ENCODE measurements around the gene DNAH14.
A peak's percentile ranks its signal among the peaks of the same experiment; 100 is the strongest.
"Not testable (repeated sequence)": the region's sequence is repeated elsewhere in the genome, so short reads cannot be mapped to it uniquely, and the experiment has no call there.

Gene DNAH14

GRCh38 chr1:225159793-225160192, 230.3 kb downstream of the DNAH14 start:
- no peak for FAIRE-seq

GRCh38 chr1:225177409-225177808, 247.9 kb downstream of the DNAH14 start:
- not testable (repeated sequence) for FAIRE-seq

GRCh38 chr1:225179686-225180085, 250.2 kb downstream of the DNAH14 start:
- no peak for FAIRE-seq

GRCh38 chr1:225182716-225183115, 253.2 kb downstream of the DNAH14 start:
- no peak for FAIRE-seq

GRCh38 chr1:225191199-225191753, 261.8 kb downstream of the DNAH14 start:
- FAIRE-seq: no peak

- no peak for FAIRE-seq
Observed at GRCh38 chr1:225201447-225201846, 272.0 kb downstream of the DNAH14 start.

GRCh38 chr1:225207791-225208190, 278.3 kb downstream of the DNAH14 start:
- FAIRE-seq: no peak

- no peak for FAIRE-seq
Observed at GRCh38 chr1:225209153-225209552, 279.7 kb downstream of the DNAH14 start.

GRCh38 chr1:225210180-225210579, 280.7 kb downstream of the DNAH14 start:
- FAIRE-seq: not testable (repeated sequence)

GRCh38 chr1:225211694-225212442, 282.4 kb downstream of the DNAH14 start:
- not testable (repeated sequence) for FAIRE-seq

- FAIRE-seq: no peak
Observed at GRCh38 chr1:225224287-225224686, 294.8 kb downstream of the DNAH14 start.

GRCh38 chr1:225225681-225226080, 296.2 kb downstream of the DNAH14 start:
- no peak for FAIRE-seq

- FAIRE-seq: no peak
Observed at GRCh38 chr1:225228871-225229303, 299.4 kb downstream of the DNAH14 start.

- FAIRE-seq: not testable (repeated sequence)
Observed at GRCh38 chr1:225229429-225229828, 300.0 kb downstream of the DNAH14 start.

- FAIRE-seq: no peak
Observed at GRCh38 chr1:225230483-225230882, 301.0 kb downstream of the DNAH14 start.

GRCh38 chr1:225232930-225233329, 303.5 kb downstream of the DNAH14 start:
- FAIRE-seq: not testable (repeated sequence)

GRCh38 chr1:225242611-225243010, 313.1 kb downstream of the DNAH14 start:
- FAIRE-seq: no peak

GRCh38 chr1:225250432-225250831, 321.0 kb downstream of the DNAH14 start:
- no peak for FAIRE-seq

- FAIRE-seq: no peak
Observed at GRCh38 chr1:225253173-225253572, 323.7 kb downstream of the DNAH14 start.

GRCh38 chr1:225253784-225254183, 324.3 kb downstream of the DNAH14 start:
- FAIRE-seq: no peak

GRCh38 chr1:225254676-225255075, 325.2 kb downstream of the DNAH14 start:
- no peak for FAIRE-seq

- FAIRE-seq: no peak
Observed at GRCh38 chr1:225257081-225257480, 327.6 kb downstream of the DNAH14 start.

- FAIRE-seq: peak; percentile 46
Observed at GRCh38 chr1:225258811-225259210, 329.3 kb downstream of the DNAH14 start.

GRCh38 chr1:225259542-225259941, 330.1 kb downstream of the DNAH14 start:
- FAIRE-seq: no peak

GRCh38 chr1:225260319-225260718, 330.8 kb downstream of the DNAH14 start:
- no peak for FAIRE-seq

All from G401.6 (cell line).